Keratinocyte (primary cell): ENCODE results near the gene AAMDC. TPM values are rescaled to one million over a fixed set of nuclear protein-coding genes. Genes with fewer than 3 reads are reported as not detected.
"Not testable (repeated sequence)": the region's sequence is repeated elsewhere in the genome, so short reads cannot be mapped to it uniquely, and the experiment has no call there.

ENCODE experiments used
- DNase-seq: peaks from one replicate; pipeline ENCODE4 v3.0.0-alpha.2; 2011; ENCODE audit warnings: low read depth, missing footprints, low spot score
- FAIRE-seq: peaks from 2 replicates; lab custom pipeline; 2011; peaks lifted over from hg19 to GRCh38; lab: Jason Lieb, UNC
- H2AFZ ChIP-seq: 2 replicates; pipeline ENCODE4 v1.6.0; 2012; ENCODE audit warnings: low read length, control low read depth, inconsistent platforms; ENCODE audit not compliant: control insufficient read depth
- H3K27ac ChIP-seq: 2 replicates; pipeline ENCODE4 v1.5.1; 2011; ENCODE audit warnings: low read length; ENCODE audit not compliant: control insufficient read depth, insufficient read depth
- H3K27me3 ChIP-seq: 3 replicates; pipeline ENCODE4 v1.6.0; 2011; ENCODE audit warnings: low read length; ENCODE audit not compliant: control insufficient read depth, insufficient read depth; ENCODE audit errors: extremely low read depth
- H3K36me3 ChIP-seq, 2 experiments: 2 replicates in 1 of 2; 3 replicates in 1 of 2; pipeline ENCODE4 v1.5.1; 2011; ENCODE audit warnings: low read length in 2 of 2, mild to moderate bottlenecking in 1 of 2; ENCODE audit not compliant: control insufficient read depth in 2 of 2, insufficient read depth in 2 of 2; ENCODE audit errors: extremely low read depth in 1 of 2
- H3K4me1 ChIP-seq: 3 replicates; pipeline ENCODE4 v1.5.1; 2011; ENCODE audit warnings: low read length; ENCODE audit not compliant: control insufficient read depth, insufficient read depth; ENCODE audit errors: extremely low read depth
- H3K4me2 ChIP-seq: 3 replicates; pipeline ENCODE4 v1.6.0; 2011; ENCODE audit warnings: low read depth, low read length; ENCODE audit not compliant: control insufficient read depth, insufficient read depth; ENCODE audit errors: extremely low read depth
- H3K4me3 ChIP-seq, 3 experiments: fragments of 200-600 bp in 1 of 3; sonication (generic) in 1 of 3; 2 replicates in 2 of 3; 3 replicates in 1 of 3; pipeline ENCODE4 v1.5.1; 2011 to 2016; ENCODE audit warnings: low read length in 3 of 3, mild to moderate bottlenecking in 3 of 3, control low read depth in 2 of 3, inconsistent platforms in 1 of 3, low read depth in 1 of 3, mixed read lengths in 1 of 3, mixed run types in 1 of 3, moderate library complexity in 1 of 3; ENCODE audit not compliant: control insufficient read depth in 2 of 3, insufficient read depth in 2 of 3; ENCODE audit errors: extremely low read depth in 1 of 3
- H3K79me2 ChIP-seq: 2 replicates; pipeline ENCODE4 v1.6.0; 2012; ENCODE audit warnings: low read length; ENCODE audit not compliant: control insufficient read depth, insufficient read depth
- H3K9ac ChIP-seq: 3 replicates; pipeline ENCODE4 v1.6.0; 2011; ENCODE audit warnings: low read length; ENCODE audit not compliant: control insufficient read depth, insufficient read depth; ENCODE audit errors: extremely low read depth
- H3K9me1 ChIP-seq: 3 replicates; pipeline ENCODE4 v1.6.0; 2011; ENCODE audit warnings: low read length; ENCODE audit not compliant: control insufficient read depth, insufficient read depth; ENCODE audit errors: extremely low read depth
- H3K9me3 ChIP-seq: 2 replicates; pipeline ENCODE4 v1.5.1; 2012; ENCODE audit warnings: low read depth, low read length; ENCODE audit not compliant: control insufficient read depth
- H4K20me1 ChIP-seq: 3 replicates; pipeline ENCODE4 v1.6.0; 2011; ENCODE audit warnings: low read length; ENCODE audit not compliant: control insufficient read depth, insufficient read depth; ENCODE audit errors: extremely low read depth
- CTCF ChIP-seq, 3 experiments: IDR thresholded peaks in 1 of 3; conservative IDR thresholded peaks in 1 of 3; optimal IDR thresholded peaks in 1 of 3; 2 replicates in 2 of 3; 3 replicates in 1 of 3; pipeline versions ENCODE3 to v1.5.1; 2011; ENCODE audit warnings: low read length in 3 of 3, mild to moderate bottlenecking in 3 of 3, moderate library complexity in 2 of 3, control low read depth in 1 of 3, inconsistent platforms in 1 of 3; ENCODE audit not compliant: insufficient read depth in 2 of 3; ENCODE audit errors: extremely low read depth in 1 of 3
- EZH2 ChIP-seq: IDR thresholded peaks from one replicate; pipeline ENCODE4 v1.6.1; 2012; ENCODE audit warnings: inconsistent platforms, mild to moderate bottlenecking, low read length, moderate library complexity
- dilution Hi-C: fragments of 300-500 bp; cut with MboI; formaldehyde crosslinking; loops from one replicate; pipeline ENCODE4 v1.7.0; 2020; ENCODE audit warnings: low sequenced_read_pairs; ENCODE audit not compliant: extremely low pct_ligation_motif_present
- polyA plus RNA-seq, 5 experiments: library from polyadenylated mRNA; depleted of rRNA in 3 of 5; stranded (reverse) in 3 of 5; stranded (forward) in 1 of 5; unstranded in 1 of 5; fragments of >200 nt; gene quantifications; 1 replicate in 1 of 5; 2 replicates in 3 of 5; 3 replicates in 1 of 5; pipeline versions ENCODE4 v1.2.1 to v1.2.3, GENCODE V29; 2011 to 2012; ENCODE audit warnings: missing spikeins in 2 of 5, low read depth in 1 of 5, low replicate concordance in 1 of 5

AAMDC gene
- polyA plus RNA-seq, 1 donor (not counting 4 experiments of a cell fraction or from before 2014, with no cell fraction given), result 22.4 TPM

DNA sequence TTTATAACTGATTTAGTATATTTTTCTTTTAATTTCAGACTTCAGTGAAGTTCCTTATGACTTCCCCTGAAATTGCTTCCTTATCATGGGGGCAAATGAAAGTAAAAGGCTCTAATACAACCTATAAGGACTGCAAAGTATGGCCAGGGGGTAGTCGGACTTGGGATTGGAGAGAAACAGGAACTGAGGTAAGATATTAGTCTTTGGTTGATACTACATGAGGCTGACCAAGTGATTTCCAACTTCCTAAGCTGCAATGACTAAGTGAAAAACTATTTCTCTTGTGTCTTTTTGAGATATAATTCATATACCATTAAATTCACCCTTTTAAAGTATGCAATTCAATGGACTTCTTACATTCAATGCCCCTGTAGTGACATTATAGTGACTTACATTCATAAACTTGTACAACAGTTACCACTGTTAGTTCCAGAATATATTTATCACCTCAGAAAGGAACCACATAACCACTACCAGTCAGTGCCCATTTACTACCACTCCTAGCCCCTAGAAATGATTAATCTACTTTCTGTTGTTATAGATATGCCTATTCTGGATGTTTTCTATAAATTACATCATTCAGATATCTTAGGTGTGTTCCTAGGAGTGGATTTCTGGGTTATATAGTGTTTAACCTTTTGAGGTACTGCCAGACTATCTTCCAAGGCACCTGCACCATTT lies 21.6 kb downstream of the AAMDC start:
- no peak overlapping the region for H3K4me3 ChIP-seq
- DNase-seq (no peak), FAIRE-seq (no peak)
- no peak overlapping the region for H3K9ac ChIP-seq
- peaks cover 0 to 2% of the 10 kb centered on the region in 2 experiments for H3K36me3 ChIP-seq
- H3K4me1 ChIP-seq, result no peaks in the 10 kb centered on the region
- dilution Hi-C loops, result no loop called here
- no peak for TF ChIP-seq CTCF (optimal IDR thresholded peaks at IDR 0.05 in 1 of 3, IDR thresholded peaks at IDR 0.05 in 1 of 3, conservative IDR thresholded peaks at IDR 0.05 in 1 of 3; ENCODE audit: extremely low read depth in 1 of 3, insufficient read depth in 2 of 3, low read length in 3 of 3)
- no peak for TF ChIP-seq EZH2
- no peaks in the 10 kb centered on the region for H4K20me1 ChIP-seq
- no peak overlapping the region for H3K27ac ChIP-seq
- no peaks in the 10 kb centered on the region for H3K79me2 ChIP-seq
- H3K9me3 ChIP-seq, result no peaks in the 10 kb centered on the region
- no peak overlapping the region for H3K4me2 ChIP-seq
- H3K9me1 ChIP-seq, result no peaks in the 10 kb centered on the region
- H3K27me3 ChIP-seq, result no peaks in the 10 kb centered on the region
- H2AFZ ChIP-seq, result no peak overlapping the region

GRCh38 chr11:77843700-77844099 lies 22.8 kb downstream of the AAMDC start:
- H2AFZ ChIP-seq, H3K4me2 ChIP-seq, DNase-seq, H3K4me1 ChIP-seq, H3K36me3 ChIP-seq, H3K27me3 ChIP-seq, H3K9me1 ChIP-seq, FAIRE-seq, H3K4me3 ChIP-seq, H4K20me1 ChIP-seq, H3K9ac ChIP-seq, H3K27ac ChIP-seq, dilution Hi-C loops, H3K9me3 ChIP-seq, H3K79me2 ChIP-seq: not testable (repeated sequence)

- Histone ChIP-seq H3K4me1 (no peaks in the 10 kb centered on the region), H3K79me2 (no peaks in the 10 kb centered on the region), H3K27ac (no peak overlapping the region), H3K36me3 (no peaks in the 10 kb centered on the region), H3K27me3 (no peaks in the 10 kb centered on the region), H3K4me2 (no peak overlapping the region), H4K20me1 (no peaks in the 10 kb centered on the region), H3K9me3 (peaks cover 4% of the 10 kb centered on the region), H3K9me1 (no peaks in the 10 kb centered on the region), H3K4me3 (no peak overlapping the region), H2AFZ (no peak overlapping the region), H3K9ac (no peak overlapping the region)
- dilution Hi-C loops, result no loop called here
- no peak for FAIRE-seq
- TF ChIP-seq EZH2, result no peak
- DNase-seq, result no peak
Measured at GRCh38 chr11:77851503-77851902, 30.6 kb downstream of the AAMDC start.
